ENCODE measurements around the gene PDPK1. TPM values are rescaled to one million over a fixed set of nuclear protein-coding genes. Genes with fewer than 3 reads are reported as not detected.
"Not testable (repeated sequence)": the region's sequence is repeated elsewhere in the genome, so short reads cannot be mapped to it uniquely, and the experiment has no call there.

PDPK1 gene
- total and polyA plus RNA-seq, 10 donors, result 6.2 to 74.5 (median 48.7) TPM

DNA sequence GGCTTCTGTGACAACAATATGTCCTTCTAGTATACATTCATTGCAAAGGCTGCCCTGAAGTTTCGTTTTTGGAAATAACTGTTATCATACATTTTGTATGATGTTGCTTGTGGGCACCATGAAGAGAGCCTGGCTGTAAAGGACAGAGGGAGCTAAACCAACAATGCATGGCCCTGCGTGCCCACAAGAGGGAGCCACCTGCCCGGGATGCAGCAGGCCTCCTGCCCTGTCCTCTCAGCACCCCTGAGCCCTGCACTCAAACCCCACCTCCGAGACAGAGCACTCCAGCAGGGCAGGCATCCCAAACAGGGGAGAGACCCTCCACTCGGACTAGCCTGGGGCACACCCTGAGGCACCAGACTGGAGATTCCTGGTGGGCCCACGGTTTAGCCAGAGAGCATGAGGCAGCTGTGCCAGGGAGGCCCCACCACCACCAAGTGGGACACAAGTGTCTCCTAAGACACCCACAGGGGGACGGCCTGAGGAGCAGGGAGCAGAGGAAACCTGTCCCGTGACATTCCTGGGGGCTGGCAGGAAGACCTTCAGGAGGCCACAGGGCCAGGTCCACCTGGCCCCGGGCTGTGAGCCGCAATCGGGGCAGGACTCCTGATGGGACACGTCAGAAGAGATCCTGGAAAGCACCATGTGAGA lies 101.4 kb downstream of the PDPK1 start:
- DNase-seq; H3K4me1 ChIP-seq; H3K9me3 ChIP-seq; H3K4me3 ChIP-seq; H3K27ac ChIP-seq; H3K27me3 ChIP-seq (replicated peaks in 1 of 7); H3K36me3 ChIP-seq; intact Hi-C loops (cut with DNase I; ENCODE audit: low total_unique reads): not testable (repeated sequence)
- TF ChIP-seq CTCF (IDR thresholded peaks at IDR 0.05 in 8 of 11, conservative IDR thresholded peaks at IDR 0.05 in 3 of 11), result peak in 4 of 11 experiments; percentile 33 to 52 (median 36)
- 0 to 17% (median 8%) methylated on average over 1 to 2 of the region's 12 CpGs; no CpG with 5 or more reads in 2 of the 5 donors for WGBS, 5 donors

DNA sequence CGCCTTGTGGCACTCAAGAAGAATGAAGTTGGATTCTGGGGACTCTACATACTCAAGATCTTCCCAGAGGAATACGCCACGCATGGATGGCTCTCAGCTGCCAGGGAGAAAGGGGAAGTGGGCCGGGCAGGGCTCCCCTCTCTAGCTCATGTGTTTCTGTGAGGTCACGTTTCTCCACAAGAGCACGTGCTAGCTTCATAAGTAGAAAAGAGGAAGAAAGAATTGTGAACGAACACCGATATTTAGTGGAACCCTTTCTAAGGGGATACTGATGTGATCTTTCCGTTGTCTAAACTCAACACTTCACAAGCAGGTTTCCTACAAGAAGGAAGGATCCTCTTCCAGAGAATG lies 101.9 kb downstream of the PDPK1 start:
- 21 to 67% (median 35%) methylated on average over 3 to 8 of the region's 9 CpGs for WGBS, 5 donors
- intact Hi-C loops (cut with DNase I; ENCODE audit: low total_unique reads), result not testable (repeated sequence)

DNA sequence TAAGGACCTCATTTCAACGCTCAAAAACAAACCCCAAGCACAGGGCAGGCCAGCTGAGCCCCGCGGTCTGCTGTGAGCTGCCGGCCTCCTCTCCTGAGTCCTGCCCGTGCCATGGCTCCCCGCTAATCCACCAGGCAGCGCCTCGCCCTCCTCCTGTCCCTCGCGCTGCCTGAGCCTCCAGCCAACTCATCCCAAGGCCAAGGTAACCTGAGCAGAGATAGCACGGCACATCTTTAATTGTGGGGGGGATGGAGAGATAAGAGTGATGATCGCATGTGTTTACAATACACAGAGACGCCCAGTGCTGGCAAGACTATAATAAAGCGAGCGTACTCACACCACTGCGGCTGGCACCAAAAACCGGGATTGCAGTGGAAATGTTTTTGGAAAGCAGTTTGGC lies 104.7 kb downstream of the PDPK1 start:
- H3K9me3 ChIP-seq; H3K27ac ChIP-seq; H3K4me3 ChIP-seq; DNase-seq; H3K4me1 ChIP-seq; H3K27me3 ChIP-seq (replicated peaks in 1 of 7); H3K36me3 ChIP-seq; intact Hi-C loops (cut with DNase I; ENCODE audit: low total_unique reads): not testable (repeated sequence)
- WGBS, 5 donors, result 96 to 97% (median 96%) methylated on average over 4 to 5 of the region's 17 CpGs; no CpG with 5 or more reads in 2 of the 5 donors

More for the DNA sequence above, 101.9 kb downstream of the PDPK1 start:
- H3K27me3 ChIP-seq (replicated peaks in 1 of 7); H3K9me3 ChIP-seq; H3K27ac ChIP-seq; H3K4me3 ChIP-seq; DNase-seq; H3K4me1 ChIP-seq; H3K36me3 ChIP-seq: not testable (repeated sequence)

DNA sequence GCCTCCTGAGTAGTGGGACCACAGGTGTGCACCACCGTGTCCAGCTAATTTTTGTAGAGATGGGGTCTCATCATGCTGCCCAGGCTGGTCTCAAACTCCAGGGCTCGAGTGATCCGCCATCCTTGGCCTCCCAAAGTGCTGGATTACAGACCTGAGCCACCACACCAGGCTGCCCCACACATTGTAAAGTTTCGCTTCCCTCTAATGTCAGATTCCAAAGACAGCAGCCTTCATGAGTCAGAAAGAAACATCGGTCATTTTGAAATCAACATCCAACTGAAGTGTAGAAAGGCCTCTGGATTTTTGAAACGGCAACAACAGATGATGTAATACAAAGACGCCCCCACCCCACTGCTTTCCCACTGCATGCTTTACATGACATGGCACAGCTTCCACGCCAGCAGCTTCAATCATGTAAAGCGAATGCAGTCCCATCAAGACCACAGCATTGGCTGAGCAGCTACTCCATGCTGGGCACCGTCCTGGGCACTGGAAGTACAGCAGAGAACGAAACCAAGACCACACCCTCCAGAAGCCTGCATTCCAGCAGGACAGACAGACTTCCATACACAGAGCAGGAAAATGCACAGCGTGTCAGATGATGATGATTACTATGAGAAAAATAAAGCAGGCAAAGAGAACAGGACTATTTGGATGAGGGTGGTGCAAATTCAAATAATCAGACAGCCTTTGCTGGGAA lies 107.1 kb downstream of the PDPK1 start:
- intact Hi-C loops (cut with DNase I; ENCODE audit: low total_unique reads); H3K4me1 ChIP-seq; H3K27me3 ChIP-seq (replicated peaks in 1 of 7); DNase-seq; H3K27ac ChIP-seq; H3K4me3 ChIP-seq; H3K9me3 ChIP-seq; H3K36me3 ChIP-seq: not testable (repeated sequence)
- WGBS, 5 donors, result no CpG with 5 or more reads among the region's 12 CpGs

DNA sequence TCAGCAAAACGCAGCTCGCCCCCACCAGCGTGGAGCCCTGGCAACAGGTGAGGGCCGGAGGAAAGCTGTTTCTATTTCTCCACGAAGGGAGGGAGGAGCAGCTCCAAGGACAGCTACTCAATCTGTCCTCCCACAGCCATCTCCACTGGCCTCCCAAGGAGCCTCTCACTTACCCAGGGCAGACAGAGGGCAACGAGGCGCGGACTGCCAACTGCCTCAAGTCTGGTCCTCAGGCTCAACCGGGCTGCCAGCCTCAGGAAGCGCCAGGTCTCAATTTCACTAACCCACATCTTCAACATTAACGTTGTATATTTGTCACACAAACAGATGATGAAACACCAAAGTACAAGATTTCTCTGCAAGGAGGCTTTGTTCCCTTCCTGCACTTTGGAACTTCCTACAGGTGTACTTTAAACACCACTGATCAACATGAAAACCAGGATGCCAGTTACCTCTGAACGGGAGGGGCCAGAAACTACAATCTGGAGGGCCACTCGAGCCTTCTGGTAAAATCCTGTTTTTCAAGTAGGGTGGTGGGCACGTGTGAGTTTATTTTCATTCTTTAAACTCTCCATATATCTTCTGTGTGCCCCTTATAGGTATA lies 113.5 kb downstream of the PDPK1 start:
- H3K36me3 ChIP-seq; DNase-seq; H3K27me3 ChIP-seq (replicated peaks in 1 of 7); H3K27ac ChIP-seq; H3K9me3 ChIP-seq; H3K4me3 ChIP-seq; intact Hi-C loops (cut with DNase I; ENCODE audit: low total_unique reads); H3K4me1 ChIP-seq: not testable (repeated sequence)
- no CpG with 5 or more reads among the region's 14 CpGs for WGBS, 5 donors

Small RNAs within 50 kb of the gene (microRNA-seq; reads per million reads assigned to microRNA genes)
- gene MIR3178, result 0 to 0.35 (median 0) reads per million in 3 donors

Small RNAs within 50 kb of the gene (small RNA-seq; reads per million reads assigned to genes)
- gene AC093525.1 (0 reads per million in 4 donors), gene MIR3178 (0 reads per million in 4 donors)

Other genes with a start within 250 kb of the PDPK1 start
- 10 to 100 TPM in 1 of 7 donors, 1 to 10 TPM in 6; 6.5 to 12.6 (median 7.3) TPM for gene ABCA3, start 197.3 kb upstream of the PDPK1 start, total RNA-seq
- gene ABCA3, start 197.3 kb upstream of the PDPK1 start, polyA plus RNA-seq, result 1 to 10 TPM; 2.5 to 5.5 (median 2.5) TPM
- gene CCNF, start 108.6 kb upstream of the PDPK1 start, total RNA-seq, result 10 to 100 TPM in 1 of 7 donors, 1 to 10 TPM in 6; 4.2 to 11.1 (median 7.3) TPM
- gene CCNF, start 108.6 kb upstream of the PDPK1 start, polyA plus RNA-seq, result 1 to 10 TPM; 1.5 to 2.7 (median 2.6) TPM
- 1 to 10 TPM in 5 of 7 donors, under 1 TPM in 2; 0.73 to 2.7 (median 1.4) TPM for gene TEDC2, start 77.9 kb upstream of the PDPK1 start, total RNA-seq
- 1 to 10 TPM; 1.8 to 2.7 (median 2.5) TPM for gene TEDC2, start 77.9 kb upstream of the PDPK1 start, polyA plus RNA-seq
- under 1 TPM in 3 of 7 donors, not detected in 4; 0.13 to 0.28 (median 0.23) TPM for gene NTN3, start 66.7 kb upstream of the PDPK1 start, total RNA-seq
- under 1 TPM in 2 of 3 donors, not detected in 1; 0.03 to 0.06 TPM for gene NTN3, start 66.7 kb upstream of the PDPK1 start, polyA plus RNA-seq
- 10 to 100 TPM in 6 of 7 donors, 1 to 10 TPM in 1; 9.7 to 15.3 (median 12.8) TPM for gene TBC1D24, start 62.9 kb upstream of the PDPK1 start, total RNA-seq
- gene TBC1D24, start 62.9 kb upstream of the PDPK1 start, polyA plus RNA-seq, result 1 to 10 TPM; 2.2 to 5.1 (median 2.2) TPM
- gene ATP6V0C, start 24.1 kb upstream of the PDPK1 start, total RNA-seq, result 100 to 1,000 TPM in 4 of 7 donors, 10 to 100 TPM in 3; 82.3 to 199 (median 156) TPM
- gene ATP6V0C, start 24.1 kb upstream of the PDPK1 start, polyA plus RNA-seq, result 100 to 1,000 TPM in 1 of 3 donors, 10 to 100 TPM in 2; 64.5 to 125 (median 99.7) TPM
- 10 to 100 TPM; 59.9 to 94.0 (median 70.9) TPM for gene AMDHD2, start 17.6 kb upstream of the PDPK1 start, total RNA-seq
- gene AMDHD2, start 17.6 kb upstream of the PDPK1 start, polyA plus RNA-seq, result 10 to 100 TPM; 37.8 to 72.0 (median 38.5) TPM
- gene CEMP1, start 6.6 kb upstream of the PDPK1 start, total RNA-seq, result under 1 TPM in 2 of 7 donors, not detected in 5; 0.37 to 0.97 TPM
- gene CEMP1, start 6.6 kb upstream of the PDPK1 start, polyA plus RNA-seq, result 1 to 10 TPM in 1 of 3 donors, under 1 TPM in 2; 0.70 to 1.5 (median 0.74) TPM
- 10 to 100 TPM; 20.5 to 32.1 (median 28.2) TPM for gene KCTD5, start 144.5 kb downstream of the PDPK1 start, total RNA-seq
- gene KCTD5, start 144.5 kb downstream of the PDPK1 start, polyA plus RNA-seq, result 10 to 100 TPM; 13.1 to 24.1 (median 19.2) TPM
- 1 to 10 TPM in 6 of 7 donors, under 1 TPM in 1; 0.84 to 2.1 (median 1.2) TPM for gene PRSS27, start 182.2 kb downstream of the PDPK1 start, total RNA-seq
- 1 to 10 TPM; 1.2 to 1.5 (median 1.2) TPM for gene PRSS27, start 182.2 kb downstream of the PDPK1 start, polyA plus RNA-seq
- gene SRRM2, start 214.6 kb downstream of the PDPK1 start, total RNA-seq, result 100 to 1,000 TPM; 590 to 922 (median 875) TPM
- 1,000 to 10,000 TPM in 1 of 3 donors, 100 to 1,000 TPM in 2; 239 to 1,169 (median 672) TPM for gene SRRM2, start 214.6 kb downstream of the PDPK1 start, polyA plus RNA-seq
- 100 to 1,000 TPM; 128 to 467 (median 134) TPM for gene ELOB, start 239.3 kb downstream of the PDPK1 start, total RNA-seq
- 100 to 1,000 TPM; 233 to 378 (median 247) TPM for gene ELOB, start 239.3 kb downstream of the PDPK1 start, polyA plus RNA-seq
- gene PRSS33, start 249.5 kb downstream of the PDPK1 start, total RNA-seq, result under 1 TPM in 2 of 7 donors, not detected in 5; 0.32 to 0.67 TPM
- gene PRSS33, start 249.5 kb downstream of the PDPK1 start, polyA plus RNA-seq, result under 1 TPM in 1 of 3 donors, not detected in 2; 0.03 TPM

Data from spleen (tissue), 11 donors.